Nucleus accumbens (tissue), 56 donors: ENCODE measurements around the gene ERICH6.

Source experiments
- DNase-seq, 56 donors: peaks; one replicate each; lab custom pipeline; 2025; lab: John Stamatoyannopoulos, UW

ERICH6 gene

DNA sequence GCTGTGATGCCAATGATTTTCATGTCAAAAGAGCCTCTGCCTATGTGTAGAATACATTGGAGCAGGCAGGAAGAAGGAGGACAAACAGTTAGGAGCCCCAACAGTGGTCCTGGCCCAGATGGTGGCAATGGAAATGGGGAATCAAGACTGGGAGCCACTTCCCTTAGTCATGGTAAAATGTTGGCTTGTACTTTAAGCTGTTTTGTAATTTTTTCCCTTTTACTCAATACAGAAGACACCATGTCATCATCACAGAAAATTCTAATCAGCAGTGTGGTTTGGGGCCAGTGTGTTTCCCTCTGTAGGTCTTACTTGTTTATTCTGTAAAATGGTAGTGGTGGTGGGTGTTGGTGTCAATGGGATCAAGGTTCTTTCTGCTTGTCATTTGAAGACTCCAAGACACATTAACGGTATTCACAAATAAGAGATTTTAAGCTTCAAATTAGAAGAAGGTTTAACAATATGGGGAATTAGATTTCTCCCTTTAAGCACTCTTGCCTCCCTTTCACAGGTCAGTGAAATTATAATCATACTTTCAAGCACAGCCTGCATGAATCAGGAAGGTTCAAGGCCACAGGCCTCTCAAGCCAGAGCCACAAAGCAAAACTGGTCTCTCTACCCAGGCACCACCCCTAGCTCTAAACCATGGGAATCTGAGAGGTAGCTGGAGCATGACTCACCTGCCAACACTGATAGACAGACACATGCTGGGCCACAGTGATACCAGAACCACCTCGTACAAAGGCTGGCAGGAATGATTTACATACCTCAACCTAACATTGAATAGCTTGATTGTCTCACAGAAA, 34.4 kb upstream of the ERICH6 start:
- DNase-seq = no peak

DNA sequence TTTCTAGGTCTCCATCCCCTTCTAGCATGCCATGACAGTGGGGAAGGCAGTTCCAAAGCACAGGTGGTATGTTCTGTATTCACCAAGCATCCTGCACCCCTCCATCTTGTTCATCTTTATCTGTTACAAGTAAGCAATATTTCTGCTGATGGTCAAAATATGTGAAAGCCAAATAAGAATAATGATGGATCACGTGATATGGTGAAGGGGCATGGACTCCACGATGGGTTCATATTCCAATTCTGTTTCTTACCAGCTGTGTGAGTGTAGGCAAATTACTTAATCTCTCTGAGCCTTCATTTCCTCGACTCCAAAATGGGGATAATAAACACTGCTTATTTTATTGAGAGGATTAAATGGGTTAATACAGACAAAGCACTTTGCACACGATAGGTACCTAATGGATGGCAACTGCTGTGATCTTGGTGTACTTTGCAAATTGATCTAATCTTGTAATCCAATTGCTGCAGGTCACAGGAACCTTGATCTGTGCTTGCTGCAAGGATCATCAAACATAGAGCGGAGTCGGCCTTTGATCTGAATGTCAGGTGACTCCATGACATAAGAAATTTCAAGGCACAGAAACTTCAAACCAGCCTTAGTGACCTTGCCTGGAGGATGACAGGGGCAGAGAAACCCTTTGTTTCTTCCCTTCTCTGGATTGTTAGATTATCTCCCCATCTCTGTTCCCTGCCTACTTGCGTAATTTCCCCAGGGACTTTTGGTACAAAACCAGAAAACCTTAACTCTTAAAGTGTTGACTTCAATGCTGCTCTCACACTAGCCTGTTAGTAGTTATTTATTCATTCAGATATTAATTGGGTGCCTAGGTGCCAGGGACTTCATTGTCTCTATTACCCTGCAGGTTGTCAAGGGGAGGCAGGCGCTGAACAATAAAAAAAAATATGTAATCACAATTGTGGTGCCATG, 33.4 kb upstream of the ERICH6 start:
- no peak for DNase-seq

DNA sequence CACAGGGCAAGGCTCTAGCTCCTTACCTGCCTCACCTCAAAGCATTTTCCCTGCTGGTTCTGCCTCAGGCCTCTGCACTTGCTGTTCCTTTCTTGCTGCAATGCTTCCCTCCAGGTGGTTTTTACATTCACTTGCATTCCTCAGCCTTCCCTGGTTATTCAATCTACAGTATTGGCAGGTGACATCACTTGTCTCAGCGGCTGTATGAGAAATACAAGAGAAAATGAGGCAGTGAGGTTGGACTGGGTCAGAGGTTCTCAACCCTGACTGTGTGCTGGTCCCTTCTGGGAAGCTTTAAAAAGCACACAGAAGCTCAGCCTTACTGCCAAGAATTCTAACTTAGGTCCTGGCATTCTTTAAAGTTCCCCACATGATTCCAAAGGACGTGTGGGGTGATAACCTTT, 32.6 kb upstream of the ERICH6 start:
- no peak for DNase-seq

DNA sequence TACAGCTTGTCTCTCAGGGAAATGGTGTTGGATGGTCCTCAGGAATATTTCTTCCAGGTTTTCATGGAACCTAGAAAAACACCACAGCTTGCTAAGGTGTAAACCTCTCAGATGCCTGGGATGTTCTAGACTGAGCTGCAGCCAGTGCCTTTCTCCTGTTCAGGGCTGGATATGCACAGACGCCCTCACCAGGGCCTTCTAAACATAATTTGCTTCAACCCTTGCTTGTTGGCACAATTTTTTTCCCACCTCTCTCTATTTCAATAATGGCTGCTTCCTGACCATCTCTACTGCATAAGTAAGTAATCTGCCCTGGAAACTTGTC, 31.0 kb upstream of the ERICH6 start:
- no peak for DNase-seq

DNA sequence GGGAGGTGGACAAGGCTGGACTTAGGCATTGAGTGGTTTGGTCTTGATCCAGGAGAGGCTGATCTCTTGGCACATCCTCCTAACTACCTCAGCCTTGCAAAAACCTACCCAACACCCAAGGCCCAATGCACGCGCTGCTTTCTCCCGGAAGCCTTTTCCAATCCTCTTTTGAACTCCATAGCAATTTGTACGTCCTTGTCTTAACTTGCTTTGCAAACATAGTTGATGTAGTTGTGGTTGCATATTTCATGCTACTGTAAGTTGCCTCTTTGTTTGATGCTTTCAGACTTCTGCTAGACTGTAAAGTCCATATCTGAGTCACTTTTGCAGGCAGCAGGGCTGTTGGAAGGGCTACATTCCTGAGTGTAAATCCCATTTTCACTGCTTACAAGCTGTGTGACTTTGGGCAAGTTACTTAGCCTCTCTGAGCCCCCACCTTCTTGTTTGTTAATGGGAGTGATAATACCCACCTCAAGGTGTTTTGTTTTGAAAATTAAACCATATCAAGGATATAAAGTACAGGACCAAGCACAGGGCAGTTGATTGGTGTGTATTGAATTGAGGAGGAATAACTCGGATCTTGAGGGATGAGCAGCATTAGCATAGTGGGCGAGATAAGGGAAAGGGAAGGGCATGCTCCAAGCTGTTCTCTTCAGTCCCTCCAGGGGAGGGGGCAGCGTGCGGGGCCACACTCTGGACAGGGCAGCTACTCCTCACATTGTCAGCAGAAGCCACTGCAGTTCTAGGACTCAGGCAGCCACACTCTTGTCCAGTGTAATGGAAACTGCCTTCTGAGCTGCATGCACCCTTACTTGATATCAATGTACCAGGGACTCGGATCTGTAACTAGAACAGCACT, 30.4 kb upstream of the ERICH6 start:
- DNase-seq = no peak

DNA sequence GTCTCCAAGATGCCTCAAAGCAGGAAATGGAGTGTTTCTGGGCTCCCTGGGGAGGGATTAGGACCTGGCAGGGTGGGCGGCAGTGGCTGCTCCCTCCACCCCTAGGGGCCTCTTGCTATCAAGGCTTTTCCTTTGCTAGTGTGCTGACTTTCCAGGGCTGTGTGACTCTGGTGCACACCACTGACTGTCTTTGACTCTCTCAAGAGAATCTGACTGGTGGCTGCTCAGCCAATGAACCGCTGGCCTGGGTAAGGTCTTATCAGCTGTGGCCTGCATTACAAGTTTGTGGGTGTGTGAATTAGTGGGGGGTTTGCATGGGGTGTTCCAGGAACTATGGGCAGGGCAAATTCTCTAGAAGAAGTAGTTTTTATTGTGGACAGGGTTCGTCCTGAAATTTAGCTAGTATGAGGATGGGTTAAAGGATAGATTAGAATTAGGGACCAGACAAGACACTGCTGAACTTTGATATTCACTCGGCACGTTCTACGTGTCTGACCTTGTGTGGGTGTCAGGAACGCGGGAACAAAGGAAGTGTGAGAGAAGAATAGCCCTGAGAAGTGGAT, 29.7 kb upstream of the ERICH6 start:
- DNase-seq = no peak

DNA sequence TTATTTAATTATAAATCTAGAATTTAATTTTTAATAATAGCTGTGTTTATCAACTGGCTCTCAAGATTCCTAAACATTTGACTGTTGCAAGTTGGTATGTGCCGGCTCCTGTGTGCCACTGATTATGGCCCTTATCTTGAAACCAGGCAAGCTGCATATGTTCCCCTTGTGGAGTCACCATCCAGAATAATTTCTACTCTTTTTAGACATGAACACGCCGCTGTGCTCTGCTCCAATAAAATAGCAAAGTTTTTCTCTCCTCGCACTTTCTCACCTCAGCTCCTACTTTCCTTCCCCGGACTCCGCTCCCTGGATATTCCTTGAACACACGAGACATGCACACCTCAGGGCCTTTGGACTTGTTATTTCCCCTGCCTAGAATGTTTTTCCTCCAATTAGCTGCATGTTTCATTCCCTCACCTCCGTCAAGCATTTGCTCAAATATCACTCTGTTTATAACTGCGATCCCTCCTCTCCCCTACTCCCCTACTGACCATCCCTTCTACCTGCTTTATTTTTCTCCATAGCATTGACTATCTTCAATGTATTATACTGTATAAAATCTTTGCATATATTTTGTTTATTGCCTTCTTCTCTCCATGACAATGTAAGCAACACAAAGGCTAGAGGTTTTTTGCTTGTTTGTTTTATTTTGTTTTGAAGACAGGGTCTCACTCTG, 26.1 kb upstream of the ERICH6 start:
- DNase-seq = no peak

DNA sequence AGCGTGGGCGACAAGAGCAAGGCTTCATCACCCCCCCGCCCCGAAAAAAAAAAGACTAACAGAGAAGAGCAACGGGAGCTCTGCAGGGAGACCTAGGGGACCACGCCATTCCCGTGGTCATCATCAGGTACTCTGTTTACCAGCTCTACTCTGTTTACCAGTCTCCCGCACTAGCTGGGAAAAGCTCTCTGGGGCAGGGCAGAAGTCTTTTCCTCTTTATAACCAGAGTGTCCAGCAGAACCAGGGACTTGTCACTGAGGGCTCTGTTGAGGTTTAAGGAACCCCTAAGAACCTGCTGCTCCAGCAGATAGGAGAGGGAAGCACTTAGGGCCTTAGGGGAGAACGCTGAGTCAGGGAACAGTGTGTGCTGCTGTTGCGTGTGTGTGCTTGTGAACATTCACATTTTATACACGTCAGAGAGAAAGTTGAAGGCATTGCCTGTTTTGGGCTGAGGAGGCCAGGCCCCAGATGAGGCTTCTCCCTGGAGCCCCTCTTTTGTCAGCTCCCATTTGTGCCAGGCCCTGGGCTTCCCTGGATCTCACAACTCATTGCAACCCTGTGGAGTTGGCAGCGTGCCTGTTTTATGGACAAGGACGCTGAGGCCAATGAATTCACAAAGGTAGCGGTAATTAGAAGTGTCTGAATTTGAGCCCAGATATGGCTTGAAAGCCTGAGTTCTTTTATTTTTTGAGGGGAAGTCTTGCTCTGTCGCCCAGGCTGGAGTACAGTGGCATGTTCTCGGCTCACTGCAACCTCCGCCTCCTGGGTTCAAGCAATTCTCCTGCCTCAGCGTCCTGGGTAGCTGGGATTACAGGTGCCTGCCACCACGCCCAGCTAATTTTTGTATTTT, 24.2 kb upstream of the ERICH6 start:
- peak in 7 of 56 donors; percentile 4 to 21 (median 12) for DNase-seq

DNA sequence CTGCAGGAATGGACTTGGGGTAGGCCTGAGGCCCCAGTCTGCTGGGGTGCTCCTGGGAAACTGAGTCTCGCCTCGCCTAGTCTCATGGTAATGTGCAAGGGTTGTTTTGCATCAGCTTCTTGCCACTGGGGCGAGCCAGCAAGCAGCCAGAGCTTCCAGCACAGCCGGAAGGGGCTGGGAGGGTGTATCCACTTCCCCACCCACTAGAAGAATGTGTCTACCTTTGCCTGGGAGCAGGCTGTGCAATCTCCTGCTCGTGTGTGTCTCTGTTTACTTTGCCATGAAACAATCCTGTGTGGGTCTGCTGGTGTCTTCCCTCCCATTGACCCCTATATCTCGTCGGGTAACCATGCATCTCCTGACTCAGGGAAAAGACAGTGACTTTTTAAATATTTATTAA, 21.8 kb upstream of the ERICH6 start:
- no peak for DNase-seq

DNA sequence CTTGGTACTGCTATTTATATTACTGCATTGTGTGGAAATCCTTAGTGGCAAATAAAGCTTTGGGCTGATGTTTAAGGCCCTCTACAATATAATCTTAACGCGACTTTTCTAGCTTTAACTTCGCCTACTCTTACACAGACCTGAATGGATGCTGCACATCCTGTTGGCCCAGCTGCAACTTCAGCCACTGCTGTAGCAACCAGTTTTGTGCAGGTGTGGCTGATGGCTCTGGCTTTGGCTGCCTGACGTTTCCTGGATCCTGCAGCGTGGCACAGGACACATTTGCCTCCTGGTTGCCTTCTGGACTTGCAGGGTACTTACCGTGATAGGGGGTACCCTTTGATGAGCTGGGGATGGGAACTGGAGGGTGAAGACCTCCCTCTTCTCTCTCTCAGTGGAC, 20.2 kb upstream of the ERICH6 start:
- DNase-seq = no peak

DNA sequence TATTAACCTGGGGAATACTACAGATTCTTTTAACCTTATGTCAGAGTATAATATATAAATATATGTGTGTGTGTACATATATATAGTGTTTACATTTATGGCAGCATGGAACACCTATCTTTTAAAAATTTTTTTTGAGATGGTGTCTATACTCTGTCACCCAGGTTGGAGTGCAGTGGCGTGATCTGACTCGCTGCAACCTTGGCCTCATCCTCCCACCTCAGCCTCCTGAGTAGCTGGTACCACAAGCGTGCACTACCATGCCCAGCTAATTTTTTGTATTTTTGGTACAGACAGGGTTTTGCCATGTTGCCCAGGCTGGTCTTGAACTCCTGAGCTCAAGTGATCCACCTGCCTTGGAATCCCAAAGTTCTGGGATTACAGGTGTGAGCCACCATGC, 18.5 kb upstream of the ERICH6 start:
- no peak for DNase-seq

DNA sequence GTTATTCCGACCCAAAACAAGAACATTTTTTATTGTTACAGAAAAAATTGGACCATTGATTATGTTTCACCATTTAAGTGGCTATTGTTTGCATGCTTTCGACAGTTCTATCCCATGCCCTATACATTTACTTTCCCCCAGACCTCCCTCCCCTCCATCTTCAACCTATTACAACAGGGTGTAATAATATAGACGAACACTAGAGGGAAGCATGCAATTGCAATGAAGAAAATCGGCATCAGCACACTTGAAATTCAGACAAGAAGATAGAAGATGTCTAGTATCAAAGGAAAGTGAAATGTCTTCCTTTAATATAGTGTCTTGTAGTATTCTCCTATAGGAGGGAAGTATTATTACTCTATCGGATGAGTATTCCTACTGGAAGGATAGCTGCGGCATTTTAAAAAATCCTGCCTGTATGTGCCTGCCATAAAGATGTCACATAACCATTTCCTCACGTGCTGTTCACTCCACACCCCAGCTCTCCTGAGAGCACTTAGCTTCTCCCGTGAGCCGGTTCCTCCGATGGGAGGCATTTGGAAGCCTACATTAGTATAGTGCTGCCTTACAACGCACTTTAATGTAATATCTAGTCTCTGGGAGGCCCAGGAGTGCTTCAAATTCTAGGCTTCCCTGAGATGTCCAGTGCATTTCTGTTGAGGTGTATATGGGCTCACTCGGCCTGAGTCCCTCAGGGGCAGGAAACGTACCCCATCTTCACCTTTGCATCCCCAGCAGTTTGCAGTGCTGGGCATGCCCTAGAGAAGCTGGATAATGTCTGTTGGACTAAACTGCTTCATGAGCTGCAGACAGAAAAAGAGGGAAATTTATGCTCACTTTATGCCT, 17.8 kb upstream of the ERICH6 start:
- DNase-seq = peak in 1 of 56 donors; percentile 13

DNA sequence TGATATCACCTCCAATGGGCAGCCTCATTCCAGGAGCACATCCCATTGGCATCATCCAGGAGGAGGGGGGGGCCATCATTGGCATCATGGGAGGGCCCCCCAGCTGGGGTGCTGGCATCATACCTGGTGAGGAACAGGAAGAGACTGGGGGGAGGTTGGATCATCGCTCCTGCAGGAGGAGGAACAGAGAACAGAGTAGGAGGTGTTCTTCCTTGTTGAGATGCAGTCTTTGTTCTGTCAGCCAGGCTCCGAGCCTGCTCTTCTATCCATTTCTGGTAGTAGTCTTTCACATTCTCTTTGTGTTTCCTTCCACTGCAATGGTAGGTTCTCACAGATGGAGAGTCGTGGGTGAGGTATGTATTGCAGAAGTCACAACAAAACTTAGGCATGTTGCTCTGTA, 16.7 kb upstream of the ERICH6 start:
- peak in 2 of 56 donors; percentile 14 to 20 for DNase-seq

DNA sequence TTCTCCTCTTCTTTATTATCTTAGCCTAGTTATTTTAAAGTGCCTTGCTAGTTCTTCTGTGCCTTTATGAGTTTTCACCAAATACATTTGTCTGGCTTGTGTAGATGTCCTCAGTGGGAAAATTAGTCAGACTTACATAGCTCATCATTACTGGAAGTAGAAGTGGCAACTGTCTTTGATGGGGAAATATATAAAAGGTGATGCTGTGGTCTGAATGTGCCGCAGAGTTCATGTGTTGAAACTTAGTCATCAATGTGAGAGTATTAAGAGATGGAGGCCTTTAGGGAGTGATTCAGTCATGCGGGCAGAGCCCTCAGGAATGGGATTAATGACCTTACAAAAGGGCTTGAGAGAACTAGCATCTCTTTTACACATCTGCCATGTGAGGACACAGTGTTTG, 6.4 kb upstream of the ERICH6 start:
- DNase-seq = no peak

DNA sequence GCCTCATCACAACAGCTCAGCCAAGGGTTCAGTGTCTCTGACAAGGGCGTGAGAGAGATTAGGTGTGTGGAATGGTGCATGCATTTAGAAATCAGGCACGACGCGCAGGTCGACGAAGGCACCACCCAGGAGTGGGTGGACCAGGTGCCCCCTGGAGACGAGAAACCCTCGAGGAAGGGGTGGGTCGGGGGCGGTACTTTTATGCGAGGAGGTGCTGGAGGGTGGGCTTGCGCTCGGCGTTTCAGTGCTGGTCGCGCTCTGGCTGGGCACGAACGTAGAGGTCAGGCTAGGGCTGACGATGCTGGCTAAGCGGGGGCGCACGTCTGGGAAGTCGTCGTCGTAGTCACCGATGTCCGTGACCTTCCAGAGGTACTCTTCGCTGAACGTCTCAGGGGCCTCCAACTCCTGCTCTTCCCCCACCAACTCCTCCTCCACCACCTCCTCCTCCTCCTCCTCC, 393 bp downstream of the ERICH6 start:
- DNase-seq = peak in 21 of 56 donors; percentile 19 to 68 (median 45)

DNA sequence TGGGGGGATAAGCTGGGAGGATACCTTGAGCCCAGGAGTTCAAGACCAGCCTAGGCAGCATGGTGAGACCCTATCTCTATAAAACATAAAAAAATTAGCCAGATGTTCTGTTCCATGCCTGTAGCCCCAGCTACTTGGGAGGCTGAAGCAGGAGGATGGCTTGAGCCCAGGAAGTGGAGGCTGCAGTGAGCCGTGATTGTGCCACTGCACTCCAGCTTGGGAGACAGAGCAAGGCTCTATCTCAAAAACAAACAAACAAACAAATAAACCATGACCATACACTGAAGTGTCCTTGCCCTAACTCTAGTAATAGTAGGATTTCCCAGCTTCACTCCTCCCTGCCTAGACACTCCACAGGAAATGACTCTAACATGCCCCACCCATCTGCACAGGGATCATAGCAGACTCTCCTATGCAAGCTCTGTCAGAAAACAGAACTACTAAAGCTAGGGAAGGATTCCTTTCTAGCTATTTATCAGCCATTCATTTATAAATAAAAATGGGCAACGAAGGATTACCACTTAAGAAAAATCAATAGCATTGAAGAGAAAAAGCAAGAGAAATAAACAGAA, 4.6 kb downstream of the ERICH6 start:
- DNase-seq = no peak

DNA sequence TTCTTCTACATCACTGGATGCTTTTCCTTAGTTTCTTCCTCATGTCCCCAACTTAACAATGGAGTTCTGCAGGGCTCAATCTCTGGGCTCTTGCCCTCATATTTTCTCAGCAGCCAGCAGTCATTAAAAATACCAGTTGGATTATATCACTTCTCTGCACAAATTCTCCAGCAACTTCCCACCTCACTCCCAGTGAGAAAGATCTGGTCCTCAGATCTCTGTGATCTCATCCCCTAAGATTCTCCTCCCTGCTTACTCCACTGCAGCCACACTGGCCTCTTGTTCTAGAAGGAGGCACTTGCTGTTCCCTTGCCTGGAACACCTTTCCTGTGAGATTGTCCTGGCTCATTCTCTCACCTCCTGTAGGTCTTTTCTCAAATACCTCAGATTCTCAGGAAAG, 6.1 kb downstream of the ERICH6 start:
- DNase-seq = no peak
